Measurements from ENCODE around the gene ZNF264.

DNA sequence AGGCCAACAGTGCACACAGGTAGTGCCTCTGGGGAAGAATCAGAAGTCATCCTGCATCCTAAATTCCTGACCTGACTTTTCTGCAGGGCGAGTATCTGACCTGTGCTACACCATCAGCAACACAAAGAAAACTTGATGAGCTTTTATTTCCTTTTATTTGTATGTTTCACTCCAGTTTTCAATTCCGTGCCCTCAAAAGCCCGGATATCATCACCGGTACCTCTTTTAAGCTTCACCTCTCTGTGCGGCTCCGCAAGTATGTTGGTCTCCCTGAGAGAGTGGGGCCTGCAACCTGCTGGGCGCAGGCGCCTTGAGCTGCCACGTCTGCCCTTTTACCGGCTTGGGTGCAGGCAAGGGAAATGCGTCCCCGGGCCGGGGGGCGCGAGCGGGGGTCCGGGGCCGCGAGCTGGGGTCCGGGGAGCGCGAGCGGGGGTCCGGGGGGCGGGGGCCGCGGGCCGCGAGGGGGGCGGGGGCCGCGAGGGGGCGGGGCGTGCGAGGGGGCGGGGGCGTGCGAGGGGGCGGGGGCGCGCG, 19.7 kb upstream of the ZNF264 start:
- TF ChIP-seq CEBPB (IDR thresholded peaks at IDR 0.05): no peak
- TF ChIP-seq YY1 (IDR thresholded peaks at IDR 0.05; ENCODE audit: low read depth): no peak
- no peak for TF ChIP-seq REST (IDR thresholded peaks at IDR 0.05; ENCODE audit: low read depth)
- no peak for TF ChIP-seq NFIC (IDR thresholded peaks at IDR 0.05)
- no peak for TF ChIP-seq TEAD4 (IDR thresholded peaks at IDR 0.05)
- no peak for TF ChIP-seq EP300 (IDR thresholded peaks at IDR 0.05; ENCODE audit: borderline replicate concordance)
- TF ChIP-seq CREB1 (IDR thresholded peaks at IDR 0.05; ENCODE audit: low read depth): no peak
- no peak for TF ChIP-seq RAD21 (IDR thresholded peaks at IDR 0.05; ENCODE audit: low read depth)
- peak; percentile 39; the same call in 1 of the 2 replicates for TF ChIP-seq ZBTB7A (IDR thresholded peaks at IDR 0.05; ENCODE audit: low read depth)
- no peak for TF ChIP-seq FOXM1 (IDR thresholded peaks at IDR 0.05; ENCODE audit: borderline replicate concordance, low read depth)

Data from Ishikawa (cell line).